ENCODE data around the gene NHP2. TPM values are rescaled to one million over a fixed set of nuclear protein-coding genes. Genes with fewer than 3 reads are reported as not detected.

Gene NHP2
- 121 TPM for polyA plus RNA-seq (2013)

- POLR2A ChIA-PET: interaction anchor here (0.7 to 0.9 kb wide), 3 partner anchors 31 to 51 kb away, joined by 3 to 7 read pairs (median 3); partner anchors contain the start of gene HNRNPAB
- H3K4me3 ChIP-seq (ENCODE audit: control insufficient read depth in 1 of 7, extremely low read depth in 1 of 7, insufficient read depth in 4 of 7, low read depth in 2 of 7, low read length in 6 of 7): peak within 1 kb of the TSS; percentile 66 to 93 (median 82)
- H3K27ac ChIP-seq (ENCODE audit: insufficient read depth in 1 of 2, low read depth in 1 of 2, low read length in 2 of 2, poor library complexity in 1 of 2, severe bottlenecking in 2 of 2): peak within 1 kb of the TSS; percentile 40 to 67
- H3K36me3 ChIP-seq (ENCODE audit: control insufficient read depth in 4 of 4, insufficient read depth in 4 of 4, low read length in 3 of 4): peaks cover 3 to 39% (median 23%) of the 10 kb centered on the region in 4 experiments
- no peaks in the 10 kb centered on the region for H3K27me3 ChIP-seq (replicated peaks in 2 of 5; ENCODE audit: control insufficient read depth in 4 of 5, insufficient read depth in 5 of 5, low read length in 4 of 5)
- CTCF ChIA-PET: interaction anchor here (0.8 to 24.2 kb wide), 3 partner anchors 8 to 77 kb away, joined by 3 to 458 read pairs (median 3); no protein-coding TSS in a partner anchor
- no peaks in the 10 kb centered on the region for H3K9me3 ChIP-seq (ENCODE audit: control extremely low read depth in 1 of 5, control insufficient read depth in 4 of 5, insufficient read depth in 2 of 5, low read depth in 1 of 5, low read length in 4 of 5)
- DNase-seq: peak; percentile 97 to 99 (median 99)
- 0% methylated on average over 47 of the region's 68 CpGs for WGBS (ENCODE audit: insufficient coverage)
- H3K4me1 ChIP-seq (ENCODE audit: control extremely low read depth in 1 of 4, control insufficient read depth in 4 of 4, insufficient read depth in 4 of 4, low read length in 3 of 4): peaks cover 3 to 19% (median 14%) of the 10 kb centered on the region in 4 experiments
Observed at GRCh38 chr5:178153530-178154340, at the start of gene NHP2. Gene NHP2 (minus strand): TSS chr5:178153885. CDS start chr5:178153817, 68 bp downstream.

GRCh38 chr5:178202541-178202940, 48.9 kb upstream of the NHP2 start:
- DNase-seq: no peak
- CTCF ChIA-PET: interaction anchor here (1.2 to 1.9 kb wide), 3 partner anchors 13 to 21 kb away, joined by 4 to 9 read pairs (median 5); no protein-coding TSS in a partner anchor
- no peaks in the 10 kb centered on the region for H3K9me3 ChIP-seq (ENCODE audit: control extremely low read depth in 1 of 5, control insufficient read depth in 4 of 5, insufficient read depth in 2 of 5, low read depth in 1 of 5, low read length in 4 of 5)
- 97% methylated on average over 10 of the region's 10 CpGs for WGBS (ENCODE audit: insufficient coverage)
- H3K27ac ChIP-seq (ENCODE audit: insufficient read depth in 1 of 2, low read depth in 1 of 2, low read length in 2 of 2, poor library complexity in 1 of 2, severe bottlenecking in 2 of 2): no peak overlapping the region
- POLR2A ChIA-PET: no interaction called here
- peaks cover 12 to 60% (median 52%) of the 10 kb centered on the region in 4 experiments for H3K4me1 ChIP-seq (ENCODE audit: control extremely low read depth in 1 of 4, control insufficient read depth in 4 of 4, insufficient read depth in 4 of 4, low read length in 3 of 4)
- H3K4me3 ChIP-seq (ENCODE audit: control insufficient read depth in 1 of 7, extremely low read depth in 1 of 7, insufficient read depth in 4 of 7, low read depth in 2 of 7, low read length in 6 of 7): no peak overlapping the region
- peaks cover 5 to 22% (median 16%) of the 10 kb centered on the region in 4 experiments for H3K36me3 ChIP-seq (ENCODE audit: control insufficient read depth in 4 of 4, insufficient read depth in 4 of 4, low read length in 3 of 4)
- no peaks in the 10 kb centered on the region for H3K27me3 ChIP-seq (replicated peaks in 2 of 5; ENCODE audit: control insufficient read depth in 4 of 5, insufficient read depth in 5 of 5, low read length in 4 of 5)

- peak in 2 of 3 donors; percentile 42 to 50 for DNase-seq
- Histone ChIP-seq H3K4me3 (ENCODE audit: control insufficient read depth in 1 of 7, extremely low read depth in 1 of 7, insufficient read depth in 4 of 7, low read depth in 2 of 7, low read length in 6 of 7) (peak overlapping the region in 1 of 7 experiments; percentile 24), H3K27me3 (replicated peaks in 2 of 5; ENCODE audit: control insufficient read depth in 4 of 5, insufficient read depth in 5 of 5, low read length in 4 of 5) (no peaks in the 10 kb centered on the region), H3K4me1 (ENCODE audit: control extremely low read depth in 1 of 4, control insufficient read depth in 4 of 4, insufficient read depth in 4 of 4, low read length in 3 of 4) (peaks cover 12 to 53% (median 46%) of the 10 kb centered on the region in 4 experiments), H3K36me3 (ENCODE audit: control insufficient read depth in 4 of 4, insufficient read depth in 4 of 4, low read length in 3 of 4) (peaks cover 0 to 16% (median 10%) of the 10 kb centered on the region in 4 experiments), H3K9me3 (ENCODE audit: control extremely low read depth in 1 of 5, control insufficient read depth in 4 of 5, insufficient read depth in 2 of 5, low read depth in 1 of 5, low read length in 4 of 5) (no peaks in the 10 kb centered on the region), H3K27ac (ENCODE audit: insufficient read depth in 1 of 2, low read depth in 1 of 2, low read length in 2 of 2, poor library complexity in 1 of 2, severe bottlenecking in 2 of 2) (no peak overlapping the region)
- ChIA-PET POLR2A (no interaction called here), CTCF (interaction anchor here (0.8 to 2.1 kb wide), 7 partner anchors 12 to 55 kb away, joined by 3 to 9 read pairs (median 4); no protein-coding TSS in a partner anchor)
- 10% methylated on average over 2 of the region's 2 CpGs for WGBS (ENCODE audit: insufficient coverage)
Observed at GRCh38 chr5:178201927-178202235, 48.2 kb upstream of the NHP2 start.

- peaks cover 10 to 48% (median 40%) of the 10 kb centered on the region in 4 experiments for H3K4me1 ChIP-seq (ENCODE audit: control extremely low read depth in 1 of 4, control insufficient read depth in 4 of 4, insufficient read depth in 4 of 4, low read length in 3 of 4)
- WGBS (ENCODE audit: insufficient coverage): 89% methylated on average over 8 of the region's 14 CpGs
- no peaks in the 10 kb centered on the region for H3K27me3 ChIP-seq (replicated peaks in 2 of 5; ENCODE audit: control insufficient read depth in 4 of 5, insufficient read depth in 5 of 5, low read length in 4 of 5)
- no peak for DNase-seq
- no peak overlapping the region for H3K27ac ChIP-seq (ENCODE audit: insufficient read depth in 1 of 2, low read depth in 1 of 2, low read length in 2 of 2, poor library complexity in 1 of 2, severe bottlenecking in 2 of 2)
- H3K4me3 ChIP-seq (ENCODE audit: control insufficient read depth in 1 of 7, extremely low read depth in 1 of 7, insufficient read depth in 4 of 7, low read depth in 2 of 7, low read length in 6 of 7): no peak overlapping the region
- H3K36me3 ChIP-seq (ENCODE audit: control insufficient read depth in 4 of 4, insufficient read depth in 4 of 4, low read length in 3 of 4): peaks cover 0 to 11% (median 5%) of the 10 kb centered on the region in 4 experiments
- ChIA-PET POLR2A (no interaction called here), CTCF (interaction anchor here (0.8 to 2.1 kb wide), 8 partner anchors 12 to 54 kb away, joined by 3 to 9 read pairs (median 4); no protein-coding TSS in a partner anchor)
- H3K9me3 ChIP-seq (ENCODE audit: control extremely low read depth in 1 of 5, control insufficient read depth in 4 of 5, insufficient read depth in 2 of 5, low read depth in 1 of 5, low read length in 4 of 5): no peaks in the 10 kb centered on the region
Observed at GRCh38 chr5:178201221-178201926, 47.7 kb upstream of the NHP2 start.

- CTCF ChIA-PET: interaction anchor here (0.7 to 2.1 kb wide), 6 partner anchors 10 to 123 kb away, joined by 3 to 6 read pairs (median 3); no protein-coding TSS in a partner anchor
- POLR2A ChIA-PET: interaction anchor here (0.6 to 1.1 kb wide), 4 partner anchors 18 to 1663 kb away, joined by 3 to 4 read pairs (median 4); no protein-coding TSS in a partner anchor
- 77% methylated on average over 5 of the region's 12 CpGs for WGBS (ENCODE audit: insufficient coverage)
Observed at GRCh38 chr5:178199581-178200434, 46.1 kb upstream of the NHP2 start.

GRCh38 chr5:178198706-178199105, 45.0 kb upstream of the NHP2 start:
- no peaks in the 10 kb centered on the region for H3K36me3 ChIP-seq (ENCODE audit: control insufficient read depth in 4 of 4, insufficient read depth in 4 of 4, low read length in 3 of 4)
- no peaks in the 10 kb centered on the region for H3K9me3 ChIP-seq (ENCODE audit: control extremely low read depth in 1 of 5, control insufficient read depth in 4 of 5, insufficient read depth in 2 of 5, low read depth in 1 of 5, low read length in 4 of 5)
- peak in 2 of 3 donors; percentile 45 to 58 for DNase-seq
- no peak overlapping the region for H3K27ac ChIP-seq (ENCODE audit: insufficient read depth in 1 of 2, low read depth in 1 of 2, low read length in 2 of 2, poor library complexity in 1 of 2, severe bottlenecking in 2 of 2)
- H3K4me1 ChIP-seq (ENCODE audit: control extremely low read depth in 1 of 4, control insufficient read depth in 4 of 4, insufficient read depth in 4 of 4, low read length in 3 of 4): peaks cover 5 to 50% (median 42%) of the 10 kb centered on the region in 4 experiments
- CTCF ChIA-PET: no interaction called here
- 37% methylated on average over 6 of the region's 11 CpGs for WGBS (ENCODE audit: insufficient coverage)
- H3K27me3 ChIP-seq (replicated peaks in 2 of 5; ENCODE audit: control insufficient read depth in 4 of 5, insufficient read depth in 5 of 5, low read length in 4 of 5): no peaks in the 10 kb centered on the region
- POLR2A ChIA-PET: interaction anchor here (0.6 kb wide), 1 partner anchor 367 kb away, joined by 5 read pairs; no protein-coding TSS in a partner anchor
- peak overlapping the region in 1 of 7 experiments; percentile 17 for H3K4me3 ChIP-seq (ENCODE audit: control insufficient read depth in 1 of 7, extremely low read depth in 1 of 7, insufficient read depth in 4 of 7, low read depth in 2 of 7, low read length in 6 of 7)

More at GRCh38 chr5:178199581-178200434, 46.1 kb upstream of the NHP2 start:
- DNase-seq: peak in 1 of 3 donors; percentile 37
- H3K27ac ChIP-seq (ENCODE audit: insufficient read depth in 1 of 2, low read depth in 1 of 2, low read length in 2 of 2, poor library complexity in 1 of 2, severe bottlenecking in 2 of 2): no peak overlapping the region
- peaks cover 2 to 40% (median 34%) of the 10 kb centered on the region in 4 experiments for H3K4me1 ChIP-seq (ENCODE audit: control extremely low read depth in 1 of 4, control insufficient read depth in 4 of 4, insufficient read depth in 4 of 4, low read length in 3 of 4)
- no peaks in the 10 kb centered on the region for H3K27me3 ChIP-seq (replicated peaks in 2 of 5; ENCODE audit: control insufficient read depth in 4 of 5, insufficient read depth in 5 of 5, low read length in 4 of 5)
- no peaks in the 10 kb centered on the region for H3K9me3 ChIP-seq (ENCODE audit: control extremely low read depth in 1 of 5, control insufficient read depth in 4 of 5, insufficient read depth in 2 of 5, low read depth in 1 of 5, low read length in 4 of 5)
- H3K36me3 ChIP-seq (ENCODE audit: control insufficient read depth in 4 of 4, insufficient read depth in 4 of 4, low read length in 3 of 4): no peaks in the 10 kb centered on the region
- H3K4me3 ChIP-seq (ENCODE audit: control insufficient read depth in 1 of 7, extremely low read depth in 1 of 7, insufficient read depth in 4 of 7, low read depth in 2 of 7, low read length in 6 of 7): no peak overlapping the region
